WTC11 (cell line): ENCODE data around the gene SPRED2. TPM values are rescaled to one million over a fixed set of nuclear protein-coding genes. Genes with fewer than 3 reads are reported as not detected.

Experiments used
- ATAC-seq: fragments of 200-7000 bp; cut with Tn5 transposase; 2 replicates; pipeline ENCODE4 v1.10.0; 2021; ENCODE audit warnings: mild to moderate bottlenecking, moderate library complexity
- CTCF ChIA-PET: fragments of 300-600 bp; sonication (Branson Sonifier 250); formaldehyde crosslinking; loops from one replicate; lab custom pipeline; 2021; ENCODE audit warnings: antibody characterized with exemption; lab: Charles Lee
- POLR2A ChIA-PET: fragments of 350-600 bp; sonication (Branson Sonifier 250); formaldehyde crosslinking; loops from one replicate; lab custom pipeline; 2021; ENCODE audit warnings: antibody characterized with exemption; lab: Charles Lee
- DNase-seq: peaks from one replicate; pipeline ENCODE4 v3.0.0; 2021; ENCODE audit warnings: low spot score
- H3K27ac Mint-ChIP-seq: 2 replicates; pipeline ENCODE4 v1.8.0; 2021; ENCODE audit warnings: mixed read lengths
- H3K27me3 Mint-ChIP-seq: 2 replicates; pipeline ENCODE4 v1.8.0; 2021; ENCODE audit warnings: low read depth, mild to moderate bottlenecking, moderate library complexity, mixed read lengths
- H3K36me3 Mint-ChIP-seq: 2 replicates; pipeline ENCODE4 v1.8.0; 2021; ENCODE audit warnings: mixed read lengths
- H3K4me1 Mint-ChIP-seq: 2 replicates; pipeline ENCODE4 v1.8.0; 2022; ENCODE audit warnings: mixed read lengths
- H3K4me3 Mint-ChIP-seq: 2 replicates; pipeline ENCODE4 v1.8.0; 2021; ENCODE audit warnings: mild to moderate bottlenecking, moderate library complexity, mixed read lengths
- H3K9me3 Mint-ChIP-seq: 2 replicates; pipeline ENCODE4 v1.8.0; 2021; ENCODE audit warnings: mixed read lengths
- ELF4 ChIP-seq: sonication (generic); formaldehyde crosslinking; IDR thresholded peaks from 2 replicates; pipeline ENCODE4 v1.8.1; 2022; ENCODE audit warnings: low read depth, mild to moderate bottlenecking, moderate library complexity, missing genetic modification reagents
- GABPB1 ChIP-seq: sonication (generic); formaldehyde crosslinking; IDR thresholded peaks from 2 replicates; pipeline ENCODE4 v1.8.1; 2023; ENCODE audit warnings: mild to moderate bottlenecking, missing genetic modification reagents
- HMGA2 ChIP-seq: fragments of 250-450 bp; sonication (Bioruptor Pico); IDR thresholded peaks from 2 replicates; pipeline ENCODE4 v1.4.0; 2021; ENCODE audit warnings: mild to moderate bottlenecking, moderate library complexity
- IRF2 ChIP-seq: sonication (generic); formaldehyde crosslinking; IDR thresholded peaks from 2 replicates; pipeline ENCODE4 v1.8.0; 2022; ENCODE audit warnings: low read depth, missing genetic modification reagents, borderline replicate concordance
- OVOL2 ChIP-seq: fragments of 250-450 bp; sonication (Bioruptor Pico); IDR thresholded peaks from 2 replicates; pipeline ENCODE4 v1.9.0; 2021; ENCODE audit warnings: mild to moderate bottlenecking, borderline replicate concordance
- PRRX2 ChIP-seq: fragments of 250-450 bp; sonication (Bioruptor Pico); IDR thresholded peaks from 2 replicates; pipeline ENCODE4 v1.8.0; 2021; ENCODE audit warnings: mild to moderate bottlenecking
- SMAD3 ChIP-seq: sonication (generic); formaldehyde crosslinking; IDR thresholded peaks from 2 replicates; pipeline ENCODE4 v1.8.0; 2022; ENCODE audit warnings: missing genetic modification reagents, mild to moderate bottlenecking, borderline replicate concordance
- SMAD4 ChIP-seq: sonication (generic); formaldehyde crosslinking; IDR thresholded peaks from 2 replicates; pipeline ENCODE4 v1.8.0; 2022; ENCODE audit warnings: mild to moderate bottlenecking, missing genetic modification reagents
- ZBTB21 ChIP-seq: sonication (generic); formaldehyde crosslinking; IDR thresholded peaks from 2 replicates; pipeline ENCODE4 v1.8.1; 2023; ENCODE audit warnings: mild to moderate bottlenecking, missing genetic modification reagents, borderline replicate concordance
- ZNF219 ChIP-seq: sonication (generic); formaldehyde crosslinking; IDR thresholded peaks from 2 replicates; pipeline ENCODE4 v1.8.0; 2023; ENCODE audit warnings: missing genetic modification reagents, mild to moderate bottlenecking, borderline replicate concordance
- ZNF416 ChIP-seq: fragments of 250-450 bp; sonication (Bioruptor Pico); IDR thresholded peaks from 2 replicates; pipeline ENCODE4 v1.9.0; 2021; ENCODE audit warnings: mild to moderate bottlenecking, inconsistent platforms
- ZNF671 ChIP-seq: fragments of 250-450 bp; sonication (Bioruptor Pico); IDR thresholded peaks from 2 replicates; pipeline ENCODE4 v1.8.0; 2021; ENCODE audit warnings: mild to moderate bottlenecking
- total RNA-seq: library from RNA; stranded (reverse); gene quantifications from 3 replicates; pipeline ENCODE4 v1.2.3, GENCODE V29; 2021
- TF ChIP-seq, protein P1 (sequence below): sonication (generic); formaldehyde crosslinking; IDR thresholded peaks from 2 replicates; pipeline ENCODE4 v1.8.1; 2022; ENCODE audit warnings: mild to moderate bottlenecking, missing genetic modification reagents, moderate library complexity, borderline replicate concordance
- TF ChIP-seq, protein P2 (sequence below): sonication (generic); formaldehyde crosslinking; IDR thresholded peaks from 2 replicates; pipeline ENCODE4 v1.8.1; 2023; ENCODE audit warnings: mild to moderate bottlenecking, moderate library complexity, missing genetic modification reagents
- TF ChIP-seq, protein P3 (sequence below): fragments of 250-450 bp; sonication (Bioruptor Pico); conservative IDR thresholded peaks from 2 replicates; pipeline ENCODE4 v1.9.0; 2021; ENCODE audit warnings: mild to moderate bottlenecking
- TF ChIP-seq, protein P4 (sequence below): sonication (generic); formaldehyde crosslinking; IDR thresholded peaks from 2 replicates; pipeline ENCODE4 v1.8.1; 2023; ENCODE audit warnings: mild to moderate bottlenecking, missing genetic modification reagents, moderate library complexity
- TF ChIP-seq, protein P5 (sequence below): sonication (generic); formaldehyde crosslinking; IDR thresholded peaks from 2 replicates; pipeline ENCODE4 v1.8.1; 2023; ENCODE audit warnings: mild to moderate bottlenecking, missing genetic modification reagents, moderate library complexity
- TF ChIP-seq, protein P6 (sequence below): fragments of 200-600 bp; IDR thresholded peaks from 2 replicates; pipeline ENCODE4 v1.8.0; 2022; ENCODE audit warnings: antibody characterized with exemption

The SPRED2 gene
- total RNA-seq, 1 experiment from 2014 or later: 34.1 TPM

DNA sequence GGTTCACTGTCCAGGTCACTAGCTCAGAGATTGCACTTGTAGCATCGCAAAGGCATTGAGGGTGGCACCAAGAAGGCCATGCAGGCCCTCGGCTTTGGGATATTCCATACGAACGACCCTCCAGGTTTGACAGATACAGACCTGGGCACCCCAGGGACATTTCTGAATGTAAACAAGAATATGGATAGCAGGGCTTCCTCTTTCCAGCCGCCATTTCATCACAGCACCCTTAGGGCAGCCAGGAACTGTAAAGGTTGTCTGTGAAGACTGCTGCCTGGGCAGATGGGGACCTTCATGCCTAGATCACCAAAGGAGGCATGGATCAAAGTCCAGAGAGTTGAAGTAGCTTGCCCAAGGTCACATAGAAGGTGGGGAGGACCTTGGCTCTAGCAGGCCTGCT, 134.3 kb downstream of the SPRED2 start (continued):
- no peak for TF ChIP-seq ZNF219 (CRISPR knock-in tag)
- TF ChIP-seq, protein P1, sequence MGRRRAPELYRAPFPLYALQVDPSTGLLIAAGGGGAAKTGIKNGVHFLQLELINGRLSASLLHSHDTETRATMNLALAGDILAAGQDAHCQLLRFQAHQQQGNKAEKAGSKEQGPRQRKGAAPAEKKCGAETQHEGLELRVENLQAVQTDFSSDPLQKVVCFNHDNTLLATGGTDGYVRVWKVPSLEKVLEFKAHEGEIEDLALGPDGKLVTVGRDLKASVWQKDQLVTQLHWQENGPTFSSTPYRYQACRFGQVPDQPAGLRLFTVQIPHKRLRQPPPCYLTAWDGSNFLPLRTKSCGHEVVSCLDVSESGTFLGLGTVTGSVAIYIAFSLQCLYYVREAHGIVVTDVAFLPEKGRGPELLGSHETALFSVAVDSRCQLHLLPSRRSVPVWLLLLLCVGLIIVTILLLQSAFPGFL (CRISPR knock-in tag): no peak
- no peak for TF ChIP-seq ZBTB21 (CRISPR knock-in tag)
- TF ChIP-seq ZNF416 (CRISPR knock-in tag): no peak

DNA sequence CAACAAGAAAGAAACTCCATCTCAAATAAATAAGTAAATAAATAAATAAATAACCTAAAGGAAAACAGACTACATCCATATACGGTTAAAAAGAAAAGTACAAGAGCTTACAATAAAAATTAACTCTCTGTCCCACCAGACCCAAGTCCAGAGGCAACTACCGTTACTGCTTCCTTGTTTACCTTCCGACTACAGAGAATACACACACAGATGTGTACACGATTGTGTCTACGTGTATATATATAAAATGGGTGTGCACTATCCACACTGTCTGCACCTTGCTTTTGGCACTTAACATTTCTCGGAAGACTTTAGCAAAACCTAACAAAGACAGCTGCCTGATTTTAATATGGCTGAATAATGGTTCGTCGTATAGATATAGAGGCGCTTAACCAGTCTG, 134.9 kb downstream of the SPRED2 start:
- DNase-seq (no peak), ATAC-seq (no peak)
- no peaks in the 10 kb centered on the region for H3K9me3 Mint-ChIP-seq
- CTCF ChIA-PET: no interaction called here
- no peaks in the 10 kb centered on the region for H3K36me3 Mint-ChIP-seq
- H3K4me3 Mint-ChIP-seq: no peak overlapping the region
- TF ChIP-seq IRF2 (CRISPR knock-in tag): no peak
- TF ChIP-seq ZNF219 (CRISPR knock-in tag): no peak
- H3K4me1 Mint-ChIP-seq: peaks cover 42% of the 10 kb centered on the region
- POLR2A ChIA-PET: no interaction called here
- no peak overlapping the region for H3K27ac Mint-ChIP-seq
- peaks cover 10% of the 10 kb centered on the region for H3K27me3 Mint-ChIP-seq

DNA sequence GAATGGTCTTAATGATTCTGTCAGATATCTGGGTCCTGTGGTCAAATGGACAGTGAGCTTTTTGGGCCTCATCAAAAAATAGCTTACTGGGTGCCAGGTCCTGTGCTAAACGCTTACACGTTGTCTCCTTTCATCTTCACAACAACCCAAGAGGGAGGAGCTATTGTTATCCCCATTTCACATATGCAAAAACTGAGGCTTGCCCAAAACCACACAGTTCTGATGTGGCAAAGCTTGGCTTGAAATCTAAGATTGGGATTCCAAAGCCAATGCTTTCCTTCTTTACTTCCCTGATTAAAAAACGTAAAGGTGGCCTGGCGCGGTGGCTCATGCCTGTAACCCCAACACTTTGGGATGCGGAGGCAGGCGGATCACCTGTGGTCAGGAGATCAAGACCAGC, 135.4 kb downstream of the SPRED2 start:
- ATAC-seq: no peak
- no peak for TF ChIP-seq ELF4 (CRISPR knock-in tag)
- TF ChIP-seq, protein P2, sequence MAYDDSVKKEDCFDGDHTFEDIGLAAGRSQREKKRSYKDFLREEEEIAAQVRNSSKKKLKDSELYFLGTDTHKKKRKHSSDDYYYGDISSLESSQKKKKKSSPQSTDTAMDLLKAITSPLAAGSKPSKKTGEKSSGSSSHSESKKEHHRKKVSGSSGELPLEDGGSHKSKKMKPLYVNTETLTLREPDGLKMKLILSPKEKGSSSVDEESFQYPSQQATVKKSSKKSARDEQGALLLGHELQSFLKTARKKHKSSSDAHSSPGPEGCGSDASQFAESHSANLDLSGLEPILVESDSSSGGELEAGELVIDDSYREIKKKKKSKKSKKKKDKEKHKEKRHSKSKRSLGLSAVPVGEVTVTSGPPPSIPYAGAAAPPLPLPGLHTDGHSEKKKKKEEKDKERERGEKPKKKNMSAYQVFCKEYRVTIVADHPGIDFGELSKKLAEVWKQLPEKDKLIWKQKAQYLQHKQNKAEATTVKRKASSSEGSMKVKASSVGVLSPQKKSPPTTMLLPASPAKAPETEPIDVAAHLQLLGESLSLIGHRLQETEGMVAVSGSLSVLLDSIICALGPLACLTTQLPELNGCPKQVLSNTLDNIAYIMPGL (CRISPR knock-in tag): no peak
- no peak for TF ChIP-seq GABPB1 (CRISPR knock-in tag)
- no peak for TF ChIP-seq OVOL2 (CRISPR knock-in tag)
- no peak for TF ChIP-seq SMAD3 (CRISPR knock-in tag)
- TF ChIP-seq, protein P3, sequence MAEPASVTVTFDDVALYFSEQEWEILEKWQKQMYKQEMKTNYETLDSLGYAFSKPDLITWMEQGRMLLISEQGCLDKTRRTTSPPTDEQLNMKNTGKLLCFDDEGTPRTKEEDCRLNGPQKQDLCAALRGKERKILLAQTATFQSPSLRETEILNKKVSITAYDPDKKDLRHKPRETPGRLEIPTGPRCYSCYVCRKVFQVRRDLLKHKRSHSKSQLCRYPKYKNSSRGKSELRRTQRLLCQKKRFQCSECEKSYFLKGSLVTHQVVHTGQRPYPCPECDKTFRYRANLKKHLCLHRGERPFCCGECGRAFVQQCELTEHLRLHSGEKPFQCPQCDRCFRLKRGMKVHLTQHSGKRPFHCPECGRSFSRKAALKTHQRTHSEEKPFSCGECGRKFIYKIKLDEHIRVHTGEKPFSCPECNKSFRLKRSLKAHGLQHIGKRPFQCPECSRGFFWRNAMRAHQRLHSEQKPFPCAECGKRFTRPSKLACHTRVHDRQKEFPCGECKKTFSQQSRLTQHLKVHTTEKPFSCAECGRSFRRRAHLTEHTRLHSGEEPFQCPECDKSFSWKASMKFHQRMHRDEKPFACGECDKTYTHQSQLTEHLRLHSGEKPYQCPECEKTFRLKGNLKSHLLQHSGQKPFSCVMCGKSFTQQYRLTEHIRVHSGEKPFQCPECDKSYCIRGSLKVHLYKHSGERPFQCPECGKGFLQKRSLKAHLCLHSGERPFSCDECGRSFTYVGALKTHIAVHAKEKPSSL: no peak
- TF ChIP-seq ZNF671 (CRISPR knock-in tag): no peak
- TF ChIP-seq, protein P4, sequence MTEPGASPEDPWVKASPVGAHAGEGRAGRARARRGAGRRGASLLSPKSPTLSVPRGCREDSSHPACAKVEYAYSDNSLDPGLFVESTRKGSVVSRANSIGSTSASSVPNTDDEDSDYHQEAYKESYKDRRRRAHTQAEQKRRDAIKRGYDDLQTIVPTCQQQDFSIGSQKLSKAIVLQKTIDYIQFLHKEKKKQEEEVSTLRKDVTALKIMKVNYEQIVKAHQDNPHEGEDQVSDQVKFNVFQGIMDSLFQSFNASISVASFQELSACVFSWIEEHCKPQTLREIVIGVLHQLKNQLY (CRISPR knock-in tag): no peak
- TF ChIP-seq, protein P5, sequence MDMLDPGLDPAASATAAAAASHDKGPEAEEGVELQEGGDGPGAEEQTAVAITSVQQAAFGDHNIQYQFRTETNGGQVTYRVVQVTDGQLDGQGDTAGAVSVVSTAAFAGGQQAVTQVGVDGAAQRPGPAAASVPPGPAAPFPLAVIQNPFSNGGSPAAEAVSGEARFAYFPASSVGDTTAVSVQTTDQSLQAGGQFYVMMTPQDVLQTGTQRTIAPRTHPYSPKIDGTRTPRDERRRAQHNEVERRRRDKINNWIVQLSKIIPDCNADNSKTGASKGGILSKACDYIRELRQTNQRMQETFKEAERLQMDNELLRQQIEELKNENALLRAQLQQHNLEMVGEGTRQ (CRISPR knock-in tag): no peak
- TF ChIP-seq PRRX2 (CRISPR knock-in tag): no peak
- no peak for TF ChIP-seq ZNF416 (CRISPR knock-in tag)
- TF ChIP-seq, protein P6, sequence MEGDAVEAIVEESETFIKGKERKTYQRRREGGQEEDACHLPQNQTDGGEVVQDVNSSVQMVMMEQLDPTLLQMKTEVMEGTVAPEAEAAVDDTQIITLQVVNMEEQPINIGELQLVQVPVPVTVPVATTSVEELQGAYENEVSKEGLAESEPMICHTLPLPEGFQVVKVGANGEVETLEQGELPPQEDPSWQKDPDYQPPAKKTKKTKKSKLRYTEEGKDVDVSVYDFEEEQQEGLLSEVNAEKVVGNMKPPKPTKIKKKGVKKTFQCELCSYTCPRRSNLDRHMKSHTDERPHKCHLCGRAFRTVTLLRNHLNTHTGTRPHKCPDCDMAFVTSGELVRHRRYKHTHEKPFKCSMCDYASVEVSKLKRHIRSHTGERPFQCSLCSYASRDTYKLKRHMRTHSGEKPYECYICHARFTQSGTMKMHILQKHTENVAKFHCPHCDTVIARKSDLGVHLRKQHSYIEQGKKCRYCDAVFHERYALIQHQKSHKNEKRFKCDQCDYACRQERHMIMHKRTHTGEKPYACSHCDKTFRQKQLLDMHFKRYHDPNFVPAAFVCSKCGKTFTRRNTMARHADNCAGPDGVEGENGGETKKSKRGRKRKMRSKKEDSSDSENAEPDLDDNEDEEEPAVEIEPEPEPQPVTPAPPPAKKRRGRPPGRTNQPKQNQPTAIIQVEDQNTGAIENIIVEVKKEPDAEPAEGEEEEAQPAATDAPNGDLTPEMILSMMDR: no peak
- no peak for TF ChIP-seq SMAD4 (CRISPR knock-in tag)
- no peak for TF ChIP-seq HMGA2
- H3K4me3 Mint-ChIP-seq: no peak overlapping the region
- peaks cover 9% of the 10 kb centered on the region for H3K27me3 Mint-ChIP-seq
- no peaks in the 10 kb centered on the region for H3K36me3 Mint-ChIP-seq
- ChIA-PET POLR2A (no interaction called here), CTCF (no interaction called here)
- H3K9me3 Mint-ChIP-seq: no peaks in the 10 kb centered on the region
- no peak for DNase-seq
- no peak overlapping the region for H3K27ac Mint-ChIP-seq
- H3K4me1 Mint-ChIP-seq: peaks cover 42% of the 10 kb centered on the region
